Calu3 (cell line): ENCODE results near the gene ADGRL4. TPM values are rescaled to one million over a fixed set of nuclear protein-coding genes. Genes with fewer than 3 reads are reported as not detected.

Experiments used
- BruUV-seq: library from RNA; stranded (reverse); fragments of 400-500 nt; replicated peaks from 2 replicates; lab custom pipeline; 2021; lab: Mats Ljungman, UMichigan
- CTCF ChIA-PET: fragments of 300-600 bp; sonication (Branson Sonifier 250); formaldehyde crosslinking; loops from one replicate; lab custom pipeline; 2022; ENCODE audit warnings: antibody characterized with exemption; lab: Charles Lee
- DNase-seq: peaks from one replicate; pipeline ENCODE4 v3.0.0; 2022
- H3K27ac Mint-ChIP-seq: one replicate; pipeline ENCODE4 v1.8.0; 2022; ENCODE audit warnings: mixed read lengths; ENCODE audit not compliant: unreplicated experiment
- H3K27me3 Mint-ChIP-seq: one replicate; pipeline ENCODE4 v1.8.0; 2022; ENCODE audit warnings: mixed read lengths; ENCODE audit not compliant: unreplicated experiment
- H3K36me3 Mint-ChIP-seq: one replicate; pipeline ENCODE4 v1.8.0; 2022; ENCODE audit warnings: mild to moderate bottlenecking, moderate library complexity, mixed read lengths; ENCODE audit not compliant: insufficient read depth, unreplicated experiment
- H3K4me1 Mint-ChIP-seq: one replicate; pipeline ENCODE4 v1.8.0; 2022; ENCODE audit warnings: mild to moderate bottlenecking, low read depth, mixed read lengths; ENCODE audit not compliant: unreplicated experiment
- H3K4me3 Mint-ChIP-seq: one replicate; pipeline ENCODE4 v1.8.0; 2022; ENCODE audit warnings: mild to moderate bottlenecking, low read depth, moderate library complexity, mixed read lengths; ENCODE audit not compliant: unreplicated experiment
- H3K9me3 Mint-ChIP-seq: one replicate; pipeline ENCODE4 v1.8.0; 2022; ENCODE audit warnings: low read depth, mixed read lengths; ENCODE audit not compliant: unreplicated experiment
- intact Hi-C: fragments of 100-400 bp; cut with micrococcal nuclease; formaldehyde crosslinking; loops from one replicate; pipeline ENCODE4 v1.10.0; 2022; ENCODE audit not compliant: unreplicated experiment
- total RNA-seq: library from RNA; stranded (reverse); gene quantifications from 2 replicates; pipeline ENCODE4 v1.2.3, GENCODE V29; 2022
- TF ChIP-seq, protein P1 (sequence below): fragments of 200-600 bp; IDR thresholded peaks from one replicate; pipeline ENCODE4 v1.8.0; 2022; ENCODE audit warnings: antibody characterized with exemption; ENCODE audit not compliant: unreplicated experiment

ADGRL4 gene
- total RNA-seq, 1 experiment from 2014 or later, result not detected

DNA sequence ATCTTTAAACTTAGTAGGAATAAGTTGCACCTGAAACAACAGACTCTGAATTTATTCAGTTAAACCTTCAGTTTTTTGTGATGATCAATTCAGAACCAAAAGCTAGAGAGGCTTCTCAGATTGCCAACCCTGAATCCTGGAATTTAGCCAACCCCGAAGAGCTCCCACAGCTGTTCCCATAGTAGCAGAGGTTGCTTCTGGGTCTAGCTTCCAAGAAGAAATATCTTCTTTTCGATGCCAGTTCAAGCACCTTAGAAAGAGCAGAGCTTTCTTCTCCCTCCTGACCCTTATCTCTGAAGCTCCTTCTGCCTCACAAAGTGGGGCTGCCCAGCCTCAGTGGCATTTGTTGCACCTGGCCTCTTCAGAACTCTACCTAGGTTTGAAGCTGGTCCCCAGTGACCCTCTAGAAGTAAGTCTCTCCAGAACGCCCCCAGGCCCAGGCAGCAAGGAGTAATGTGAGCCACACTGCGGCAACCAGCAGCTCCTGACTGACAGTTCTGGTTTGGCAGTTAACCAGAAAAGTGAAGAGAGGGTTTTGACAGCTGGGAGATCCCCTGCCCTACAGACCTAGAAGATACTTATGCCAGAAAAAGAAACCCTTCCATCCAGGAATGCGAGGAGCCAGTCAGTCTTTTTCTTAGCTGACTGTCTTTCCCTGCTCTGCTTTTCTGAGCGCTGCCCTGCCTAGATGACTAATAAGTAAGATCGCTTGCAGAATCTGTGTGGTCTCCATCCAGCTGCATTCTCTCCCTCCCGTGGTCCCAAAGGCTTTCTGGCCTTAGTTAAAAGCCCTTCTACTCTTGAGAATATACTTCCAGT, 165.9 kb downstream of the ADGRL4 start:
- Mint-ChIP-seq H3K27me3 (no peaks in the 10 kb centered on the region), H3K27ac (no peak overlapping the region), H3K9me3 (no peaks in the 10 kb centered on the region), H3K4me3 (no peak overlapping the region), H3K36me3 (no peaks in the 10 kb centered on the region), H3K4me1 (peaks cover 21% of the 10 kb centered on the region)
- no TSS peak for BruUV-seq
- intact Hi-C loops, result loop anchor here (5.0 kb wide), 1 partner anchor 512 kb away; no protein-coding TSS in a partner anchor
- TF ChIP-seq, protein P1, sequence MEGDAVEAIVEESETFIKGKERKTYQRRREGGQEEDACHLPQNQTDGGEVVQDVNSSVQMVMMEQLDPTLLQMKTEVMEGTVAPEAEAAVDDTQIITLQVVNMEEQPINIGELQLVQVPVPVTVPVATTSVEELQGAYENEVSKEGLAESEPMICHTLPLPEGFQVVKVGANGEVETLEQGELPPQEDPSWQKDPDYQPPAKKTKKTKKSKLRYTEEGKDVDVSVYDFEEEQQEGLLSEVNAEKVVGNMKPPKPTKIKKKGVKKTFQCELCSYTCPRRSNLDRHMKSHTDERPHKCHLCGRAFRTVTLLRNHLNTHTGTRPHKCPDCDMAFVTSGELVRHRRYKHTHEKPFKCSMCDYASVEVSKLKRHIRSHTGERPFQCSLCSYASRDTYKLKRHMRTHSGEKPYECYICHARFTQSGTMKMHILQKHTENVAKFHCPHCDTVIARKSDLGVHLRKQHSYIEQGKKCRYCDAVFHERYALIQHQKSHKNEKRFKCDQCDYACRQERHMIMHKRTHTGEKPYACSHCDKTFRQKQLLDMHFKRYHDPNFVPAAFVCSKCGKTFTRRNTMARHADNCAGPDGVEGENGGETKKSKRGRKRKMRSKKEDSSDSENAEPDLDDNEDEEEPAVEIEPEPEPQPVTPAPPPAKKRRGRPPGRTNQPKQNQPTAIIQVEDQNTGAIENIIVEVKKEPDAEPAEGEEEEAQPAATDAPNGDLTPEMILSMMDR, result no peak
- no peak for DNase-seq
- CTCF ChIA-PET, result no interaction called here
